ENCODE data around the gene VAV3.

Gene VAV3

GRCh38 chr1:107936498-107937481, 28.2 kb downstream of the VAV3 start:
- peak; percentile 20 to 27 for DNase-seq (ENCODE audit: low read depth in 2 of 2)

GRCh38 chr1:107935396-107936064, 29.4 kb downstream of the VAV3 start:
- no peak for DNase-seq (ENCODE audit: low read depth in 2 of 2)

GRCh38 chr1:107934578-107934977, 30.4 kb downstream of the VAV3 start:
- DNase-seq (ENCODE audit: low read depth in 2 of 2), result no peak

- no peak for DNase-seq (ENCODE audit: low read depth in 2 of 2)
Observed at GRCh38 chr1:107933736-107934135, 31.2 kb downstream of the VAV3 start.

- no peak for DNase-seq (ENCODE audit: low read depth in 2 of 2)
Observed at GRCh38 chr1:107930292-107930691, 34.7 kb downstream of the VAV3 start.

- DNase-seq (ENCODE audit: low read depth in 2 of 2), result no peak
Observed at GRCh38 chr1:107927820-107928219, 37.2 kb downstream of the VAV3 start.

GRCh38 chr1:107926436-107927080, 38.4 kb downstream of the VAV3 start:
- DNase-seq (ENCODE audit: low read depth in 2 of 2), result no peak

GRCh38 chr1:107925565-107925964, 39.4 kb downstream of the VAV3 start:
- no peak for DNase-seq (ENCODE audit: low read depth in 2 of 2)

GRCh38 chr1:107920999-107921398, 44.0 kb downstream of the VAV3 start:
- no peak for DNase-seq (ENCODE audit: low read depth in 2 of 2)

- no peak for DNase-seq (ENCODE audit: low read depth in 2 of 2)
Observed at GRCh38 chr1:107920561-107920960, 44.4 kb downstream of the VAV3 start.

- no peak for DNase-seq (ENCODE audit: low read depth in 2 of 2)
Observed at GRCh38 chr1:107919953-107920352, 45.0 kb downstream of the VAV3 start.

- DNase-seq (ENCODE audit: low read depth in 2 of 2), result no peak
Observed at GRCh38 chr1:107914119-107914765, 50.7 kb downstream of the VAV3 start.

GRCh38 chr1:107912656-107913055, 52.3 kb downstream of the VAV3 start:
- DNase-seq (ENCODE audit: low read depth in 2 of 2), result no peak

GRCh38 chr1:107900090-107900945, 64.7 kb downstream of the VAV3 start:
- no peak for DNase-seq (ENCODE audit: low read depth in 2 of 2)

GRCh38 chr1:107899655-107900054, 65.3 kb downstream of the VAV3 start:
- no peak for DNase-seq (ENCODE audit: low read depth in 2 of 2)

GRCh38 chr1:107897438-107898345, 67.3 kb downstream of the VAV3 start:
- DNase-seq (ENCODE audit: low read depth in 2 of 2), result no peak

GRCh38 chr1:107896936-107897335, 68.0 kb downstream of the VAV3 start:
- no peak for DNase-seq (ENCODE audit: low read depth in 2 of 2)

GRCh38 chr1:107896401-107896800, 68.6 kb downstream of the VAV3 start:
- DNase-seq (ENCODE audit: low read depth in 2 of 2), result no peak

GRCh38 chr1:107895403-107896191, 69.4 kb downstream of the VAV3 start:
- DNase-seq (ENCODE audit: low read depth in 2 of 2), result no peak

All from activated CD8-positive, alpha-beta memory T cell treated with anti-CD3 and anti-CD28 coated beads for 4 hours (primary cell).